GM03348 (cell line): ENCODE measurements around the gene MED13.
A peak's percentile ranks its signal among the peaks of the same experiment; 100 is the strongest.
"Not testable (repeated sequence)": the region's sequence is repeated elsewhere in the genome, so short reads cannot be mapped to it uniquely, and the experiment has no call there.

Experiments used
- DNase-seq: peaks from one replicate; pipeline ENCODE4 v3.0.0; 2012; ENCODE audit warnings: low spot score

MED13 gene

GRCh38 chr17:62086737-62087136 lies 21.7 kb upstream of the MED13 start:
- DNase-seq, result no peak

GRCh38 chr17:62085511-62086408 lies 20.7 kb upstream of the MED13 start:
- DNase-seq, result peak; percentile 69

GRCh38 chr17:62084585-62084984 lies 19.5 kb upstream of the MED13 start:
- no peak for DNase-seq

- DNase-seq, result no peak
These were observed 18.6 kb upstream of the MED13 start for GRCh38 chr17:62083651-62084050.

GRCh38 chr17:62080647-62081046 lies 15.6 kb upstream of the MED13 start:
- no peak for DNase-seq

- DNase-seq, result no peak
These were observed 12.9 kb upstream of the MED13 start for GRCh38 chr17:62078009-62078408.

- no peak for DNase-seq
These were observed 12.0 kb upstream of the MED13 start for GRCh38 chr17:62076864-62077788.

GRCh38 chr17:62075308-62075815 lies 10.3 kb upstream of the MED13 start:
- DNase-seq, result no peak

- DNase-seq, result no peak
These were observed 8.9 kb upstream of the MED13 start for GRCh38 chr17:62073993-62074392.

- DNase-seq, result not testable (repeated sequence)
These were observed 7.8 kb upstream of the MED13 start for GRCh38 chr17:62072855-62073254.

GRCh38 chr17:62070900-62071299 lies 5.8 kb upstream of the MED13 start:
- DNase-seq, result no peak

- no peak for DNase-seq
These were observed 2.4 kb upstream of the MED13 start for GRCh38 chr17:62067165-62068145.

GRCh38 chr17:62065611-62066468 lies 762 bp upstream of the MED13 start:
- DNase-seq, result peak; percentile 99

GRCh38 chr17:62064029-62064790 lies 868 bp downstream of the MED13 start:
- no peak for DNase-seq

- DNase-seq, result no peak
These were observed 2.1 kb downstream of the MED13 start for GRCh38 chr17:62062944-62063343.

- DNase-seq, result no peak
These were observed 2.8 kb downstream of the MED13 start for GRCh38 chr17:62062302-62062701.

GRCh38 chr17:62059414-62059813 lies 5.7 kb downstream of the MED13 start:
- no peak for DNase-seq

- DNase-seq, result no peak
These were observed 6.5 kb downstream of the MED13 start for GRCh38 chr17:62058611-62059010.

GRCh38 chr17:62057696-62058095 lies 7.4 kb downstream of the MED13 start:
- no peak for DNase-seq
